DOHH2 (cell line): ENCODE data around the gene KLK12.

ENCODE experiments used
- EZH2phosphoT487 ChIP-seq: fragments of 200-600 bp; sonication (generic); IDR thresholded peaks from 2 replicates; pipeline ENCODE4 v1.6.1; 2017; ENCODE audit warnings: borderline replicate concordance, mild to moderate bottlenecking, antibody characterized with exemption, low read length, moderate library complexity, mixed read lengths
- TF ChIP-seq, protein P1 (sequence below): fragments of 200-600 bp; sonication (generic); IDR thresholded peaks from one replicate; pipeline ENCODE4 v1.5.1; 2014; ENCODE audit warnings: antibody characterized with exemption, mild to moderate bottlenecking, low read depth, low read length; ENCODE audit not compliant: poor library complexity, severe bottlenecking

DNA sequence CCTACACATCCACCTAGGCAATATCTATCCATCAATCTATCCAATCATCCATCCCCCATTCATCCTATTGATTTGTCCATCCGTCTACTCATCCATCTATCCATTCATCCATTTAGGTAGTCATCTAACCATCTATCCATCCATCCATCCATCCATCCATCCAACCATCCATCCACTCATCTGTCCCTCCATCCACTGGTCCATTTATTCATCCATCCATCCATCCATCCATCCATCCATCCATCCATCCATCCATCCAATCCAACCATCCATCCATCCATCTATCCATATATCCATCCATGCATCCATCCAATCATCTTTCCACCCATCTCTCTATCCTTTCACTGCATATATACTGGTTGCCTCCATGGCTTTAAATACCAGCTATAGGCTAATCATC is 26.2 kb upstream of the KLK12 start:
- TF ChIP-seq, protein P1, sequence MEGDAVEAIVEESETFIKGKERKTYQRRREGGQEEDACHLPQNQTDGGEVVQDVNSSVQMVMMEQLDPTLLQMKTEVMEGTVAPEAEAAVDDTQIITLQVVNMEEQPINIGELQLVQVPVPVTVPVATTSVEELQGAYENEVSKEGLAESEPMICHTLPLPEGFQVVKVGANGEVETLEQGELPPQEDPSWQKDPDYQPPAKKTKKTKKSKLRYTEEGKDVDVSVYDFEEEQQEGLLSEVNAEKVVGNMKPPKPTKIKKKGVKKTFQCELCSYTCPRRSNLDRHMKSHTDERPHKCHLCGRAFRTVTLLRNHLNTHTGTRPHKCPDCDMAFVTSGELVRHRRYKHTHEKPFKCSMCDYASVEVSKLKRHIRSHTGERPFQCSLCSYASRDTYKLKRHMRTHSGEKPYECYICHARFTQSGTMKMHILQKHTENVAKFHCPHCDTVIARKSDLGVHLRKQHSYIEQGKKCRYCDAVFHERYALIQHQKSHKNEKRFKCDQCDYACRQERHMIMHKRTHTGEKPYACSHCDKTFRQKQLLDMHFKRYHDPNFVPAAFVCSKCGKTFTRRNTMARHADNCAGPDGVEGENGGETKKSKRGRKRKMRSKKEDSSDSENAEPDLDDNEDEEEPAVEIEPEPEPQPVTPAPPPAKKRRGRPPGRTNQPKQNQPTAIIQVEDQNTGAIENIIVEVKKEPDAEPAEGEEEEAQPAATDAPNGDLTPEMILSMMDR = no peak
- no peak for TF ChIP-seq EZH2phosphoT487
